Inflammatory macrophage (primary cell): ENCODE data around the gene PIEZO2.
A peak's percentile ranks its signal among the peaks of the same experiment; 100 is the strongest.

Experiments used
- DNase-seq, 2 donors: peaks; one replicate each; pipeline ENCODE4 v3.0.0-alpha.2; 2020 to 2022

The PIEZO2 gene

DNA sequence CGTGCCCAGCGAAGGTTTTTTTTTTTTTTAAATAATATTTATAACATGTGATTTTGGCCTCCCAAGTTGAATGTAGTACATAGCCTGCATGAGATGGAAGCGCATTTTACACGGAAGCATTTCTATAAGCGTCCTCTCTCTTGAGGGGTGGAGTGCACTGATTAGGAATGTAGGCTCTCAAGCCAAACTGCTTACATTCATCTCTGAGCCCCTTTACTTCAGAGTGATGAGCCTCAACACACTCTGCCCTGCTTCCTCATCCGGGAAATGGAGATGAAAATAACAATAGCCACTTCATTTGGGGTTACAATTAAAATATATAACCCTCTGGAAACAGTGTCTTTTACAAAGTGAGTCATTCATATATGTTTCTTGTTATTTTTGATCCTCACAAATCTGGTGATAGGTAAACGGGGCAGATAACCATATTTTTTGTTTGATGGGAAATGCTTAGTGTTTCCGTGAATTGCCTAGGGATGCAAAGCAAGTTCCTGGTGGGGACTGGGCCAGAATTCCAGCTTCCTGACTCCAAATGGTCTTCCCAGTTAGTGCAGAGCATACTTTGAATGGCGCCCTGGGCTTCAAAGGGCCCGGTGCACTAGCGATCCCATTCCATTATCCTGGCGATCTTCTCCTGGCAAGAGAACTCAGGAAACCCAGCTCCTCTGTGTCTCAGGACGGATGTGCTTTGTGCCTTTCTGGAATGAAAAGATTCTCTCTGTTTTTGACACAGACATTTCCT, 124.3 kb downstream of the PIEZO2 start:
- DNase-seq = no peak

DNA sequence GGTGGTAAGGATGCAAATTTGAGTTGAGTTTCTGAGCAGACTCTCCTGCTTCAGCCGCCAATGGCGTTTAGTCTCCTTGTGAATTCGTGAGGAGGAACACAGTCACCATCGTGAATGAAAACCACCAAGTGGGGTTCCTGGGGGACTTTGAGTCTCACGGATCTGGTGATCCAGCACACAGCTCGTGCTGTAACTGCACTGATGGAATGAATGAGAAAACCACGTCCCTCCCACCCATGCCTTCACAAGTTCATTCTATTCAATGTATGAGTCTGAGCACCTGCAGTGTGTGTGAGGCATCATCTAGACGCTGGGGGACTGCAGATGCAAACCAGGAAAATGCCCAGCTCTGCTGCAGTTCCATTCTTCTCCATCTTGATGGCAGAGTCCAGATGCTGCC, 127.9 kb downstream of the PIEZO2 start:
- no peak for DNase-seq

DNA sequence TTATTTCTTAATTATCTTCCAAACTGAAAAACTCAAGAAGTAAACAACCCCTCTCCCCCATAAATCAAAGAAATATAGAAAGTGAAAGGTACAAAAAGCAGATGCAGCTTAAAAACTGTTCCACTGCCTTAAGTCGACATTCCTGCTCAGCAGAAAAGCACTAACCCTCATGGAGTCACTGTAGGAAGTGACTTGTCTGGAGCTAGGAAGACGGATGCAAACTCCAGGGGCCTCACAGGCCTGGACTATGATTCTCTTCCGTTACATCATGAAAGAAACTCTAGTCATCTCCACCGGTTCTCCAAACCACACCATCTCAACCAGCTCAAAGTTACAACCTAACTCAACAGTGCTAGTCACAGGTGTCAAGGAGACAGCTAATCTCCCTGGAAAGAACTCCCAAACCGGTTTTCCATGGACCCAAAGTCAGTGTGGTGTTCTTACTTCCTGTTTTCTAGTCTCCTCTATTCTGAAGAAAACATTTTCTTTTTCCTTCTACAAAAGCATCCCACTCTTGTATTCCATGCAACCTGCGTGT, 128.4 kb downstream of the PIEZO2 start:
- DNase-seq = no peak

DNA sequence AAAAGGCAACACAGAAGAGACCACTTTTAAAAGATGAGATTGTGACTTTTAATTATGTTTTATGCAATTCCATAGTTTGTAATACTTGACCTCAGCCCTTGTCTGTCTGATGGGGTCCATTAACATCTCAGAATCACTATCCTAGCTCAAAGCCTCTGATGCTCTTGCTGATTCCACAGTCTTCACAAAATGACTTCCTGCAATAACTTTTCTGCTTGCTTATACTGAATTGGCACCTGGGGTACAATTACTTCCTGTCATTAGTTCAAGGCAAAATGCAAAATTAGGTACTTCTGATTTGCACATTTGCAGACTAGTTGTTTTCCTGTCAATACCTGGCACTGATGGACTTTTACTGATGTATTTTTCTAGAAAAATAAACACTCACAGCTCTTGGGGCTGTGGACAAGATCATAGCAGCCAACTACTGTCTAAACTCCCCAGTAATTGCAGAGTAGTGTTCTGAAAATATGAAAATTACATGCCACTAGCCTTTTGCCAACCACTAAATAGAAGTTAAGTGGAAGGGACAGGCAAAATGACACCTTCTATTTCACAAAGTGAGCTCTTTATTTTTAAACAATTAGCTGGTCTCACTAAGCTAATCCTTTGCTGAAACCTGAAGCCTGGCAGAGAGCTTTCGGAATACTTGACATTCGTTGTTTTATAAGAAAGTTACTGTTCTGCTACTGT, 129.1 kb downstream of the PIEZO2 start:
- DNase-seq = no peak

DNA sequence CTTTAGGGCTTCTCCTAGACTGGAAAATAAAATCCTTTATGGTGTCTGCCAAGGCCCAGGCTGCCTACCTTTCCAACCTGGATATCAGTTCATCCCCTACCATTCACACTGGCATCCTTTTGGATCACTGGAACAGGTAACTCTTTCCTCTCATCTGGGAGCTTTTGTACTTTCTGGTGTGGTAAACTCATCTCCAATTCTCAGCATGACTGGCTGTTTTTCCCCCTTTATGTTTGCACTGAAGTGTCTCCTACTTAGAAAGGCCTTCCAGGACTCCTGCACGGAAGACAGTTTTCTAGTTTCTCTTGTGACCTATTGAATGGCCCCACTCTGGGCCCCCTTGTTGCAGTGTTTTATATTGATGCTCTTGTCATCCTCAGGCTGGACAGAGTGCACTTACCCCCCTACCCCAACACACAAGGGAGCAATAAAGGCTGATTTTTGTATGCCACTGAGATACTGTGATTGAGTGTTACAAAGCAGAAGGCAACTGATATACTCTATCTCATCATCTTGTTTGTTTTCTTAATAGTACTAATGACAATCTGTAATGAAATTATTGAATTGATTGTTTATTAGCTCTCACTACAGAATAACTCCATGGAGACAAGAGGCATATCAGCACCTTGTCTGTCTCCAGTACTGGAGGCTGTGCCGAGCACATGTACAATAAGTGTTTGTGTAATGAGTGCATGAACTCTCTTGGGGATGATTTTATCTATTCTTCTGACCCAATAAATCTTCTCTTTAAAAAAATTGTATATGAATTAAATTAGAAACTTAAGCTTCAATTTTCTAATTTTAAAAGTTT, 129.9 kb downstream of the PIEZO2 start:
- no peak for DNase-seq

DNA sequence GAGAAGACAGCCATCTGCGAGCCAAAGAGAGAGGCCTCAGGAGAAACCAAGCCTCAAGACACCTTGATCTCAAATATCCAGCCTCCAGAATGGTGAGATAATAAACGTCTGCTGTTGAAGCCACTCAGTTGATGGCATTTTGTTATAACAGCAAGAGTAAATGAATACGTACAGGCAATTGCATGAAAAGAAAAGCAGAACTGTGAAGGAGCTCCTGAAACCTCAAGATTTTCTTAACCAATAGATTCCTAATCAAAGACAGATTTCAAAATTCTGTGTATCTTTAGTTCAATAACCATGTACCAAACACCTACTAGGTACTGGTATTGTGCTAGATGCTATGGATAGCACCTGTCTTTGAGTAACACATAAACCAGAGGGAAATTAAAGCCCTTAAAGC, 139.5 kb downstream of the PIEZO2 start:
- no peak for DNase-seq

DNA sequence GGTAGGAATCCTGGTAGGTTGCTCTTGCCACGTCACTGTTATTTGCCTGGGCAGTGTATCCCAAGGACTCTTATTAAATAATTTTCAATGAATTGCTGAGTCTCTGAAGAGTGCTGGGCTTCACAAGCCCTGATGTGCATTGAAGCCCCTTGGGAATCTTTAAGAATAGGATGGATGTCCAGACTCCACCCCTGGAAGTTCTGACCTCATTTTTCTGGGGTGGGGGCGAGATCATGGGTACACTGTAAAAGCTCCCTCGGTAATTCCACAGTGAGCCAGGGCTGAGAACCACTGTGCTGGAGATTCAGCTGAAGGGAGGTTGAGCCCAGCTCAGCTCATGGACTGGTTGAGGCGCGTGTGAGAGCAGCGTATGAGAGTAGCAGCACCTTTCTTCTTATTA, 140.2 kb downstream of the PIEZO2 start:
- no peak for DNase-seq

DNA sequence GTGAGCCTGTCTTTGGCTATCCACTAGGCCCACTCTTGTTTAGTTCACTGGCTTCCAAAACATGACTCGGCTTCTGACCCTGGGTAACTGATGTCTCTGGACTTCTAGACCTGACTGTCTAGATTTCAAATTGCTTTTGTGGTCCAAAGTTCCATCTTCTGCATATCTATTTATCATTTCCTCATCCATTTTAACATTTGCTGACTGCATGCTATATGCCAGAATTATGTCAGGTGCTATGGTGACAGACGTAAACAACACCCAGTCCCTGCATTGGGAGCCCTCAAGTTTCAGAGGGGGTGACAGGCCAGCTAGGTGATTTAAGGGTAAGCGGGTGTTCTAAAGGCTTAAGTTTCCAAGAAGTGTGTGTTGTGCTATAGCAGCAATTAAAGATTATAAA, 140.9 kb downstream of the PIEZO2 start:
- no peak for DNase-seq

DNA sequence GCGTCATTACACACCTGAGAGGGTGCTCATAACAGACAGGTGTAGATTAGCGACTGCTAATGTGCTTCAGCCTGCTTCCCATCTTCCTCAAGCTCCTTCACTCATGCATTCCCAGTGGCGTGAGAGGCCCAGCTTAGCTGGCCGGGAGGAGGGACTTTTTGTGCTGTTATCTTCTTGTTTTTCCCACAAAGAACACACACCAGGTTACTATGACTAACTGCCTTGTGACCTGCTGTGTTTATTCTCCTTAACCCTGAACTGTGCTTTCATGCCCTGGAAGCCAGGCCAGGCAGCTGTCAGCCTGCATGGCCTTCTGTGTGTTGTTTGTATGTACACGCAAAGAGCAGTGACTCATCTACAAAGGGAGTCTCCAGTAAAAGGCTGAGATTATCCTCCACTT, 143.8 kb downstream of the PIEZO2 start:
- no peak for DNase-seq

DNA sequence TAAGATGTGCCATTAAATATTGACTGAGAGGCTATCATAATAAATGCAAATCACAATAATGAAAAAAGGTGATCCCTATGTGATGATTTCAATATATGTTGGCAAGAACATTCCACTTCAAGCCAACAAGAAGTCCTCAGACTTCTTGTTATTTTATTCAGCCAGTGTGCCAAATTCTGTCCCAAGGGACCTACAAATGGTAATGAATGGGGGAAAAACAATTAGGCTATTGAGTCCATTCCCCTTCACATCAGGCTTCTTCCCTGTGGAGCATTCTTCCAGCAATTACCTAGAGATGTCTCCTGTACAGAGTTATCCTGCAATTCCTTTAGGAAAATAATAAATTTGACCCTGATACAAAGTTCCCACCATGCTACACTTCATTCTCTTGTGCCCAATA, 144.4 kb downstream of the PIEZO2 start:
- no peak for DNase-seq

DNA sequence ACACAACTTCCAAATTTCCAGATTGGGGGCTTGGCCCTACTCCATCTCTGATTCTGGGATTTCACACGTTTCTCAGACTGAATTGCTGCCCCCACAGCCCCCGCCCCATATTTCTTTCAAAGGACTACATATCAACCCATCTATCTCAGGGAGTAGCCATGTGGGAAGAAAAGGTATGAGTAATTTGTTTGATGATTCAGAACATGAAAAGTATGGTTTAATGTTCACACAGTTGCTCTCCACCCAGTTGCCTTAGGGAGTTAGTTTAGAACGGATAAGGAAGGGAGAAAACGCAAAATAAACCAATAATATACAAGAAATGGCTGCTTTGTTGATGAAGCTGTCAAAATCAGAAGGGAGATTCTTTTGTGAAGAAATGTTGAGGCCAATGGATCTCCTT, 145.1 kb downstream of the PIEZO2 start:
- no peak for DNase-seq

DNA sequence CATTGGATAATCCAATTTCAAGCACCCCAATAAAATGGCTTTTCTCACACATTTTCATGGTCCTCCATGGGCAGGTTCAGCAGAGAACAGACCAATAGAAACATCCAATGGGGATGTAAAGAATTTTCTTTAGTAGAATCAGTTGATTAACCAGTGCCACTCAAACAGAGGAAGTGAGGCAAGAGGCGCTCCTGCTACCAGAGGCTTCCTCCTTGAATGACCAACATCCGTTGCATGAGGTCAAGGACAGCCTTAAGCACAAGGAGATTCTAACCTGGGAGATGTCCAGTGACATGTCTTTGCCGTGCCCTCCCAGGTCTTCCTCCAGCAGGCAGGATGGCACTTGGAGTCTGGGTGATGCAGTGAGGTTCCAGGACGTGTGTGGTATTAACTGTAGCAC, 146.6 kb downstream of the PIEZO2 start:
- peak in 1 of 2 donors; percentile 21 for DNase-seq

DNA sequence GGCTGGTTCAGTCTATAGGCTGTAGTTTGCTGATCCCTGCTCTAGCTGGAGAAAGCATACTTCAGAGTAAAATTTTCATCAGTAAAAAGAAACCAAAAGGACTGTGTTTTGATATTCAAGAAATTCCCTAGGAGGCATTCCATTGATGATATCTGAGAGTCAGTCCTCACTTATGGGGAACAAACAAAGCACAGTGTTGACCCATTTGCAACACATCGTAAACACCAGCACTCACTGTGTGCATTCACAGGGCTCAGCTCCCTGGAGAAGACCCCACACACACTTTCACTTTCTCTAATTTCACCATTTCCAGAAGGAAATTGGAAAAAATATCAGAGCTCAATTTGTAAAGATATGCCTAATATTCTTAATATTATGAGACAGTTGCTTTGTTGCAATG, 147.1 kb downstream of the PIEZO2 start:
- DNase-seq = no peak

DNA sequence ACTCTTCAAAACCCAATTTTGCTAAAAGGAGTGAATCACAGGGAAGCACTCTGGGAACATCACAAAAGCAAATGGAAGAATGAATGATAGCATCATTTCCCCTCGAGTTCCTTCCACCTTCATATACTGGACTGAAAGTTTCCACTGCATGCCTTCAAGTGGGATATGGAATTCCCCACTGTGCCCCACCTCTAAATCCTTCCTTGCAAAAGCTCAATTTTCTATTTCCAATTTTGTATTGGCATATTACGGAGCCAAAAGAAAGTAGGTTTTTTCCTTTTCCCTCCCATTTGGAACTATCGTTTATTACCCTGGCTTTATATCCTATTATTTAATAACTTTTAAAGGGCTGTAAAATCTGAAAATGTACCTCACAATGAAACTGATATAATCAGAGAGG, 149.3 kb downstream of the PIEZO2 start:
- no peak for DNase-seq

DNA sequence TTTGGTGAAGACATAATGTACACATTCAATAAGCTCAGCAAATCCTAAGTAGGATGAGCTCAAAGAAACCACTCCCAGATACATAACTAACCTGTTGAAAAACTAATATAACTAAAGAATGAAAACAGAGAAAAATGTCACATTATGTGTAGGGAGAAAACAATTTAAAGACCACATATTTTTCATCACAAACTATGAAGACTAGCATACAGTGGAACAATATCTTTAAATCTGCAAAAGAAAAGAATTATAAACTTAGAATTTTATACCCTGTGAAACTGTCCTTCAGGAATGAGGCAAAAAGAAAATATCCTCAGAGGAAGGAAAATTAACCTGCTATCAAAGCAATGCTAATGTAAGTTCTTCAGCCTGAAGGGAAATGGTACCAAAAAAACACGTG, 151.5 kb downstream of the PIEZO2 start:
- DNase-seq = no peak

DNA sequence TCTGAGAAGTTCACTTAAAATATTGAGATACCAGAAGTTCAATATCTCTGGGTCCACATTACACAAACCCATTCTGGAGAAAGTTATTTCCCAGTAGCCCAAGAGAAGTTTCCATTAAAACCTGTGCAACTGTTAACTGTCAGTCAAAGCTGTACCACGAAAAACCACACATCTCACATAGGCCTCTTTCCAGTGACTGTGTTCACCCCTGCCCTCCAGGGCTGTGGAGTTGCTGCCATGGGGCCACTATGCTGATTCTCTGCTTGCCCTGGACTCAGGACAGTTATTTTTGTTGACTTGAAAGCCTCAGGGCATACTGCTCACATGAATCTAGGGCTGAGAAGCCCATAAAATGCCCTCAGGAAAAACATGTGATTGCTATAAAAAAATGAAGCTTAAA, 153.8 kb downstream of the PIEZO2 start:
- no peak for DNase-seq

DNA sequence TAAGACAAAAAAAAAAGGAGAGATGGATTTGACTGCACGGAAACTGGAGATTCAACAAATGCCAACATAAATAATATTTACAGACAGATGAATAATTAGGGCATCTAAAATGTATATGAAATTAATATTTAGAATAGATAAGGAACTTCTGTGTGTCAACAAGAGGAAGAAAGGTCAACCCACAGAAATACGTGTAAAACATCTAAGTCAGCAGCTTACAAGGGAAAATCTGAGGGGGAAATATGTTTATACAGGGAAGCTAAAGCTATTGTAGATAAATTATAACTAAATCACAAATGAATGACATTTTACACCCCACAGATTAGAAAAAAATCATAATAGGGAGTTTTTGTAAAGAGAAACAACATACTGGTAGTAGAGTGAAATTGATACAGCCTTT, 159.9 kb downstream of the PIEZO2 start:
- no peak for DNase-seq

DNA sequence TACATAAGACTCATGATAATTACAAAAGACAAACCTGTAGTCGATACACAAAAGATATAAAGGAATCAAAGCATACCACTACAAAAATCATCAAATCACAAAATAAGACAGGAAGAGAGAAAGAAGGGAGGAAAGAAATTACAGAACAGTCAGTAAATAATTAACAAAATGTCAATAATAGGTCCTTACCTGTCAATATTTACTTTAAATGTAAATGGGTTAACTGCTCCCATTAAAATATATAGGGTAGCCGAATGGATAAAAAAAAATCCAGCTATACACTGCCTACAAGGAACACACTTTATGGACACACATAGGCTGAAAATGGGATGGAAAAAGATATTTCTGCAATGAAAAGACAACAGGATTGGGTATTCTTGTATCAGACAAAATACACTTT, 163.7 kb downstream of the PIEZO2 start:
- DNase-seq = no peak

DNA sequence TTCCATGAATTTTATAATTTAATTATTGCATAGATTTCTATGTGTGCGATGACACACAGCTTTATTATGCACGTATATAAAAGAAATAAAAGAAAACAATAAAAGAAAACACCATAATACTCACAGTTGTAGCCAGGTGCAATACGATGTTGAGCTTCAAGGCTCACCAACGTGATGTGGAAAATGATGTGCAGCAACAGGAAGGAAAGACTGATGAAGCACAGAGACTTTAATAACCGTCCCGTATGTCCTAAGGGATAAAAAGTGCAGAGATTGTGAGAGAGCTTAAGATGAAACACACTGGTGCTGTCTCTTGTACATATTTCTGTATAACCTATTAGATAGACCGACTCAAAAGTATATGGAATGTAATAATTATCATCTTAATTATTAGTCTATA, 170.0 kb downstream of the PIEZO2 start:
- no peak for DNase-seq

DNA sequence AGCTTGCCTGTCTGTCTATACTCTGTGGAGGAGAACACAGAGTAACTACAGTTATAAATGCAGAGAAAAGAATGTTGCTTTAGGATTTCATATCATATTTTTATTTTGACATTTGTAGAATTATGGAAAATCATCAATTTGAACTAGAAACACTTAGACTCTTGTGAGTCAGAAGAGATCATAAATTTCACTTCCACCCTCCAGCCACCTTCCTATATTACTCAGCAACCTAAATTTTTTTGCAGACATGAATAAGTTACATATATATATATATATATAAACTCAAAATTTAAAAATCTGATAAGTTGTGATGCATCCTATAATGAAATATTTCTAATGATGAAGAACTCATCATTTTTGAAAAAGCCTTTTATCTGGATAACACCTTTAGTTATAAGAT, 172.3 kb downstream of the PIEZO2 start:
- DNase-seq = no peak

DNA sequence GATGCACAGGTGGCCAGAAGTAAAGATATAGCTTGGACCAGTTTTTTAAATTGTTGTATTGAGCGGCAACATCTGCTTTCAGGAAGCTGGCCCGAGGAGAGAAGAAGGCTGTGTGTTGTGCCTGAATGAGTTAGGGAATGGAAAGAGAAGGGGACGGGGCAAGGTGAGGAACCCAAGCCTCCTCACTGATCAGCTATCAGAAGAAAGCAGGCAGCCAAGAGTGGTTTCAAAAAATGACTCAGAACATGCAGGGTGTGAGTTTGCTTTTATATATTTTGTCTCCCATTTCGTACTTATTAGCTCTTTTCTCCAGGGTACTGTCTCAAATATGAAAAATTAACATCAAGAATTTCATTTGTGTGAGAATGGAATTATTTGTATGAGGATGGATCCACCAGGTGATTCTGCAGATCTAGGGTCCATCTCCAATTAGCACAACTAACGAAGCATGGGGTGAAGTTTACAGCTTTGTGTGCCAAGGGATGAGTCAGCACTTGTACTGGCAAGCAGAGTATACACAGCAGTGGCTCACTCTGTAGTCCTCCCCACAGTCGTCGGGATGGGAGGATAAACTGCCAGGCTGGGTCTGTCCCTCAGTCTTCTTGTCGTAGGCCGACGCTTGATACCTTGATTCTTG, 175.7 kb downstream of the PIEZO2 start:
- no peak for DNase-seq

DNA sequence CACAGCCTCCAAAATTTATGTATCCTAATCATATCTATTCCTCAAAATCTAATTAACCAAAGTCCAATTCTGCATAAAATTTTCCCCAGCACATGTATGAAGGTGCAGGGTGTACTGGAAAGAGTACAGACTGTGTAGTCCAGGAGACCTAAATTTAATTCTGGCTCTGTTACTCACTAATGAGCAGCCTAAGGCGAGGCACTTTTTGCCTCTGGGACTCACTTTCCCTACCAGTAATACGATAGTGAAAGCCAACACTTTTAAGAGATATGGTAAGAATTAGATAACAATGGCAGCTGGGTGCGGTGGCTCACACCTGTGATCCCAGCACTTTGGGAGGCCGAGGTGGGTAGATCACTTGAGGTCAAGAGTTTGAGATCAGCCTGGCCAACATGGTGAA, 177.7 kb downstream of the PIEZO2 start:
- no peak for DNase-seq

DNA sequence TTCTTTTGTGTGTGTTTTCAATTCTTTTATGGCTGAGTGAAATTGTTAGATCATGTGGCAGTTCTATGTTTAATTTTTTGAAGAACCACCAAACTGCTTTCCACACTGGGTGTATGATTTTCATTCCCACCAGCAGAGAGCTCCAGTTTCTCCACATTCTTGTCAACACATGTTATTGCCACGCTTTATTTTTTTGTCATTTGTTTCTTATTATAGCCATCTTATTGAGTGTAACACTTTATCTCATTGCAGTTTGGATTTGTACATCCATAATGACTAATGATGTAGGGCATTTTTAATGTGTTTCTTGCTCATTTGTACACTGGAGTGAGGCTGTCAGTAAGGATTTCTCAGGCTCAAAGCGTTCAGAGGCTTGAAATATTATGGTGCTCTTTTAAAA, 184.2 kb downstream of the PIEZO2 start:
- no peak for DNase-seq
